H9 (cell line): Measurements from ENCODE around the gene KIF5A. TPM values are rescaled to one million over a fixed set of nuclear protein-coding genes. Genes with fewer than 3 reads are reported as not detected.

Experiments used
- DNase-seq: peaks from one replicate; pipeline ENCODE4 v3.0.0-alpha.2; 2017
- H2AFZ ChIP-seq: one replicate; pipeline ENCODE4 v1.6.1; 2013; ENCODE audit warnings: mild to moderate bottlenecking, low read length, control low read depth, moderate library complexity
- H2AK5ac ChIP-seq: 2 replicates; pipeline ENCODE4 v1.6.1; 2013; ENCODE audit warnings: low read length, control low read depth, mixed read lengths; ENCODE audit not compliant: insufficient read length
- H2BK120ac ChIP-seq: one replicate; pipeline ENCODE4 v1.6.1; 2013; ENCODE audit warnings: low read depth, mild to moderate bottlenecking, low read length, control low read depth, inconsistent platforms; ENCODE audit not compliant: poor library complexity, severe bottlenecking
- H2BK12ac ChIP-seq: 2 replicates; pipeline ENCODE4 v1.6.1; 2013; ENCODE audit warnings: low read length, control low read depth, mixed read lengths, low read depth; ENCODE audit not compliant: insufficient read length
- H2BK15ac ChIP-seq: 2 replicates; pipeline ENCODE4 v1.6.1; 2013; ENCODE audit warnings: low read depth, low read length, control low read depth
- H2BK20ac ChIP-seq: one replicate; pipeline ENCODE4 v1.6.1; 2013; ENCODE audit warnings: low read depth, mild to moderate bottlenecking, low read length, control low read depth, inconsistent platforms; ENCODE audit not compliant: poor library complexity, severe bottlenecking
- H2BK5ac ChIP-seq: 2 replicates; pipeline ENCODE4 v1.6.1; 2013; ENCODE audit warnings: low read length, control low read depth, mixed read lengths; ENCODE audit not compliant: insufficient read length
- H3K14ac ChIP-seq: 2 replicates; pipeline ENCODE4 v1.6.1; 2013; ENCODE audit warnings: low read length, control low read depth; ENCODE audit not compliant: insufficient read depth
- H3K18ac ChIP-seq: 2 replicates; pipeline ENCODE4 v1.6.1; 2013; ENCODE audit warnings: low read depth, mild to moderate bottlenecking, mixed read lengths, low read length, control low read depth; ENCODE audit not compliant: insufficient read length
- H3K23ac ChIP-seq: 2 replicates; pipeline ENCODE4 v1.6.1; 2013; ENCODE audit warnings: low read length, control low read depth, mixed read lengths, low read depth; ENCODE audit not compliant: insufficient read length
- H3K23me2 ChIP-seq: 2 replicates; pipeline ENCODE4 v1.6.1; 2013; ENCODE audit warnings: low read depth, mild to moderate bottlenecking, mixed read lengths, low read length, control low read depth; ENCODE audit not compliant: insufficient read length, poor library complexity, severe bottlenecking
- H3K27ac ChIP-seq: 2 replicates; pipeline ENCODE4 v1.5.1; 2013; ENCODE audit warnings: low read length, control low read depth, mixed read lengths, low read depth; ENCODE audit not compliant: insufficient read length
- H3K27me3 ChIP-seq: 2 replicates; pipeline ENCODE4 v1.6.1; 2013; ENCODE audit warnings: low read length, control low read depth, inconsistent platforms; ENCODE audit not compliant: insufficient read depth
- H3K4ac ChIP-seq: 2 replicates; pipeline ENCODE4 v1.6.1; 2013; ENCODE audit warnings: low read depth, mild to moderate bottlenecking, control low read depth, inconsistent platforms, low read length, moderate library complexity
- H3K4me1 ChIP-seq: 2 replicates; pipeline ENCODE4 v1.6.1; 2013; ENCODE audit warnings: low read length, control low read depth, inconsistent platforms; ENCODE audit not compliant: insufficient read depth
- H3K4me2 ChIP-seq: 2 replicates; pipeline ENCODE4 v1.6.1; 2013; ENCODE audit warnings: low read length, control low read depth, mixed read lengths; ENCODE audit not compliant: insufficient read length, insufficient read depth
- H3K56ac ChIP-seq: 2 replicates; pipeline ENCODE4 v1.6.1; 2013; ENCODE audit warnings: low read depth, mild to moderate bottlenecking, mixed read lengths, low read length, control low read depth; ENCODE audit not compliant: insufficient read length
- H3K79me1 ChIP-seq: 2 replicates; pipeline ENCODE4 v1.6.1; 2013; ENCODE audit warnings: low read depth, mild to moderate bottlenecking, moderate library complexity, low read length, control low read depth, inconsistent platforms; ENCODE audit not compliant: insufficient read depth, poor library complexity, severe bottlenecking
- H3K79me2 ChIP-seq: 2 replicates; pipeline ENCODE4 v1.6.1; 2013; ENCODE audit warnings: low read length, control low read depth, inconsistent platforms; ENCODE audit not compliant: insufficient read depth
- H3K9ac ChIP-seq: 2 replicates; pipeline ENCODE4 v1.6.1; 2013; ENCODE audit warnings: low read length, control low read depth, mixed read lengths; ENCODE audit not compliant: insufficient read length; ENCODE audit errors: extremely low read depth
- H3K9me3 ChIP-seq: one replicate; pipeline ENCODE4 v1.6.1; 2013; ENCODE audit warnings: low read depth, low read length, inconsistent platforms; ENCODE audit not compliant: control insufficient read depth
- H3T11ph ChIP-seq: one replicate; pipeline ENCODE4 v1.6.1; 2013; ENCODE audit warnings: mild to moderate bottlenecking, low read length, control low read depth, inconsistent platforms
- H4K20me1 ChIP-seq: one replicate; pipeline ENCODE4 v1.6.1; 2013; ENCODE audit not compliant: control insufficient read depth, insufficient read length, insufficient read depth
- H4K5ac ChIP-seq: 2 replicates; pipeline ENCODE4 v1.6.1; 2013; ENCODE audit warnings: low read depth, mild to moderate bottlenecking, mixed read lengths, low read length, control low read depth; ENCODE audit not compliant: insufficient read length
- H4K8ac ChIP-seq: replicated peaks from 2 replicates; pipeline ENCODE4 v1.6.1; 2013; ENCODE audit warnings: low read length, control low read depth, mixed read lengths, low read depth; ENCODE audit not compliant: insufficient read length
- H4K91ac ChIP-seq: 2 replicates; pipeline ENCODE4 v1.6.1; 2013; ENCODE audit warnings: low read depth, mild to moderate bottlenecking, moderate library complexity, mixed read lengths, low read length, control low read depth; ENCODE audit not compliant: insufficient read length
- H3K27ac Mint-ChIP-seq, 3 experiments: 2 replicates in 2 of 3; 3 replicates in 1 of 3; pipeline ENCODE4 v1.8.0; 2020 to 2021; ENCODE audit warnings: mixed read lengths in 3 of 3, mild to moderate bottlenecking in 1 of 3, moderate library complexity in 1 of 3
- H3K27me3 Mint-ChIP-seq: 2 replicates; pipeline ENCODE4 v1.8.0; 2021; ENCODE audit warnings: low read depth, mild to moderate bottlenecking, moderate library complexity, mixed read lengths
- H3K36me3 Mint-ChIP-seq, 3 experiments: 2 replicates in 2 of 3; 3 replicates in 1 of 3; pipeline ENCODE4 v1.8.0; 2020 to 2021; ENCODE audit warnings: low read depth in 3 of 3, mixed read lengths in 3 of 3; ENCODE audit not compliant: insufficient read depth in 1 of 3
- H3K4me1 Mint-ChIP-seq, 2 experiments: 2 replicates each; pipeline ENCODE4 v1.8.0; 2020; ENCODE audit warnings: mixed read lengths in 2 of 2
- H3K4me3 Mint-ChIP-seq, 2 experiments: 2 replicates in 1 of 2; 3 replicates in 1 of 2; pipeline ENCODE4 v1.8.0; 2020 to 2021; ENCODE audit warnings: mild to moderate bottlenecking in 2 of 2, mixed read lengths in 2 of 2, moderate library complexity in 1 of 2
- H3K9me3 Mint-ChIP-seq, 2 experiments: 2 replicates in 1 of 2; 3 replicates in 1 of 2; pipeline ENCODE4 v1.8.0; 2020; ENCODE audit warnings: mild to moderate bottlenecking in 2 of 2, mixed read lengths in 2 of 2, moderate library complexity in 1 of 2
- CTCF ChIP-seq: fragments of 200-600 bp; sonication (generic); conservative IDR thresholded peaks from 3 replicates; pipeline ENCODE4 v1.8.0; 2021; ENCODE audit warnings: antibody characterized with exemption, mild to moderate bottlenecking
- WGBS: extraction: QIAGEN DNeasy Blood & Tissue Kit; methylation state at CpG from one replicate; pipeline ENCODE4 v1.1.7; 2013; ENCODE audit warnings: missing lambda C conversion rate, low lambda C conversion rate, mixed read lengths; ENCODE audit not compliant: insufficient read length; ENCODE audit errors: extremely low coverage; 5-methylcytosine and 5-hydroxymethylcytosine counted together
- total RNA-seq: library from RNA; stranded (reverse); gene quantifications from 2 replicates; pipeline ENCODE4 v1.2.1, GENCODE V29; 2021

KIF5A gene
- total RNA-seq, 1 experiment from 2014 or later = 18.5 TPM

- Histone ChIP-seq H3K4ac (no peak overlapping the region), H3K4me2 (no peak overlapping the region), H3T11ph (no peak overlapping the region), H4K91ac (no peak overlapping the region), H3K9ac (no peak overlapping the region), H3K79me2 (no peaks in the 10 kb centered on the region), H3K9me3 (no peaks in the 10 kb centered on the region), H2AK5ac (no peak overlapping the region), H2BK12ac (no peak overlapping the region), H3K18ac (no peak overlapping the region), H2AFZ (no peak overlapping the region), H3K23me2 (peaks cover 15% of the 10 kb centered on the region), H2BK5ac (no peak overlapping the region), H3K14ac (no peak overlapping the region), H3K79me1 (no peaks in the 10 kb centered on the region), H2BK20ac (no peak overlapping the region), H3K23ac (no peak overlapping the region), H3K27me3 (peaks cover 94% of the 10 kb centered on the region), H4K5ac (no peak overlapping the region), H3K56ac (no peak overlapping the region), H2BK120ac (no peak overlapping the region), H3K4me1 (no peaks in the 10 kb centered on the region), H3K27ac (no peak overlapping the region), H4K8ac (no peak overlapping the region), H2BK15ac (no peak overlapping the region), H4K20me1 (no peaks in the 10 kb centered on the region)
- Mint-ChIP-seq H3K4me3 (no peak overlapping the region), H3K9me3 (peaks cover 0 to 4% of the 10 kb centered on the region in 2 experiments; a peak in 2 of 5 replicates), H3K27me3 (peaks cover 97% of the 10 kb centered on the region), H3K27ac (no peak overlapping the region), H3K36me3 (no peaks in the 10 kb centered on the region; a peak in 3 of 7 replicates), H3K4me1 (peaks cover 17 to 37% of the 10 kb centered on the region in 2 experiments)
- no peak for TF ChIP-seq CTCF
- no peak for DNase-seq
- no CpG with 5 or more reads among the region's 12 CpGs for WGBS
Observed at GRCh38 chr12:57625261-57626032, 75.6 kb downstream of the KIF5A start.
